ENCODE data around the gene LTB4R2.

GRCh38 chr14:24314377-24315193 is 4.6 kb downstream of the LTB4R2 start:
- TF ChIP-seq CTCF (IDR thresholded peaks at IDR 0.05) (no peak), POLR2A (IDR thresholded peaks at IDR 0.05) (no peak), EP300 (IDR thresholded peaks at IDR 0.05; ENCODE audit: low read depth) (no peak), POLR2AphosphoS5 (IDR thresholded peaks at IDR 0.05) (no peak)
